A549 (cell line): ENCODE results near the gene DDR1. TPM values are rescaled to one million over a fixed set of nuclear protein-coding genes. Genes with fewer than 3 reads are reported as not detected.

ENCODE experiments used
- ATAC-seq, 2 experiments: fragments of 200-7000 bp in 1 of 2; fragments of >200 bp in 1 of 2; cut with Nextera tagmentation in 1 of 2; cut with Tn5 transposase in 1 of 2; 3 replicates each; pipeline versions ENCODE4 v1.8.0 to v1.9.1; 2018 to 2020; ENCODE audit warnings: mild to moderate bottlenecking in 1 of 2, moderate library complexity in 1 of 2
- CTCF ChIA-PET: fragments of 300-600 bp; sonication (Branson Sonifier 250); formaldehyde crosslinking; extraction: SDS; loops from one replicate; lab custom pipeline; 2021; ENCODE audit warnings: antibody characterized with exemption, inconsistent platforms; lab: Yijun Ruan, JAX
- POLR2A ChIA-PET: fragments of 350-600 bp; formaldehyde crosslinking; extraction: SDS; loops from one replicate; lab custom pipeline; 2021; ENCODE audit warnings: antibody characterized with exemption, inconsistent platforms; lab: Yijun Ruan, JAX
- DNase-seq, 2 experiments: peaks; one replicate each; pipeline versions ENCODE4 v3.0.0 to v3.0.0-alpha.2; 2011 to 2016; ENCODE audit warnings: low read depth in 1 of 2, low spot score in 1 of 2
- FAIRE-seq: peaks from 2 replicates; lab custom pipeline; 2011; peaks lifted over from hg19 to GRCh38; lab: Jason Lieb, UNC
- H3K27ac ChIP-seq, 2 experiments: fragments of >200 bp; sonication (Bioruptor Twin); formaldehyde crosslinking; 3 replicates each; pipeline ENCODE4 v1.5.1; 2016 to 2017
- H3K4me1 ChIP-seq: fragments of >200 bp; sonication (Bioruptor Twin); formaldehyde crosslinking; 3 replicates; pipeline ENCODE4 v1.6.1; 2016
- H3K4me2 ChIP-seq: fragments of >200 bp; sonication (Bioruptor Twin); formaldehyde crosslinking; 3 replicates; pipeline ENCODE4 v1.6.1; 2016
- H3K4me3 ChIP-seq: fragments of >200 bp; sonication (Bioruptor Twin); formaldehyde crosslinking; 3 replicates; pipeline ENCODE4 v1.5.1; 2016
- H3K9me3 ChIP-seq: fragments of >200 bp; sonication (Bioruptor Twin); formaldehyde crosslinking; 3 replicates; pipeline ENCODE4 v1.6.1; 2016
- BHLHE40 ChIP-seq: IDR thresholded peaks from 2 replicates; pipeline ENCODE4 v1.6.1; 2012; ENCODE audit warnings: low read depth, low read length, inconsistent platforms
- CBX2 ChIP-seq: fragments of 200-600 bp; sonication (generic); IDR thresholded peaks from 2 replicates; pipeline ENCODE4 v1.6.1; 2016; ENCODE audit warnings: low read depth, mild to moderate bottlenecking, borderline replicate concordance
- CHD2 ChIP-seq: fragments of 150-350 bp; IDR thresholded peaks from 2 replicates; pipeline ENCODE4 v1.6.1; 2014; ENCODE audit warnings: low read length; ENCODE audit not compliant: partially characterized antibody
- CHD4 ChIP-seq: fragments of 200-600 bp; sonication (generic); IDR thresholded peaks from 2 replicates; pipeline ENCODE4 v1.6.1; 2016; ENCODE audit warnings: antibody characterized with exemption, mild to moderate bottlenecking, borderline replicate concordance
- ESRRA ChIP-seq: fragments of 150-350 bp; IDR thresholded peaks from 2 replicates; pipeline ENCODE4 v1.6.1; 2014; ENCODE audit warnings: mild to moderate bottlenecking, low read length, borderline replicate concordance
- FOSB ChIP-seq: fragments of 250-450 bp; sonication (Bioruptor Pico); IDR thresholded peaks from 2 replicates; pipeline ENCODE4 v1.5.0; 2020; ENCODE audit warnings: mild to moderate bottlenecking, moderate library complexity
- FOSL2 ChIP-seq, 2 experiments: fragments of 450-650 bp in 1 of 2; fragments of >200 bp in 1 of 2; sonication (Bioruptor Twin) in 1 of 2; formaldehyde crosslinking; IDR thresholded peaks; 2 replicates each; pipeline versions ENCODE4 v1.5.0 to v1.6.1; 2016 to 2020; ENCODE audit warnings: mild to moderate bottlenecking in 1 of 2, moderate library complexity in 1 of 2
- GATA3 ChIP-seq: IDR thresholded peaks from 2 replicates; pipeline ENCODE4 v1.6.1; 2012; ENCODE audit warnings: borderline replicate concordance
- HEYL ChIP-seq: fragments of 250-450 bp; sonication (Bioruptor Pico); IDR thresholded peaks from 2 replicates; pipeline ENCODE4 v1.8.0; 2021; ENCODE audit warnings: mild to moderate bottlenecking, moderate library complexity
- HOXA7 ChIP-seq: fragments of 250-450 bp; sonication (Bioruptor Pico); IDR thresholded peaks from 2 replicates; pipeline ENCODE4 v1.5.0; 2020; ENCODE audit warnings: mild to moderate bottlenecking, moderate library complexity
- HOXB13 ChIP-seq: fragments of 250-450 bp; sonication (Bioruptor Pico); IDR thresholded peaks from 2 replicates; pipeline ENCODE4 v1.5.0; 2020; ENCODE audit warnings: low read depth, mild to moderate bottlenecking, moderate library complexity
- MAFK ChIP-seq: fragments of 450-650 bp; IDR thresholded peaks from 2 replicates; pipeline ENCODE4 v1.6.1; 2014; ENCODE audit not compliant: partially characterized antibody
- MAZ ChIP-seq: fragments of 150-350 bp; IDR thresholded peaks from 2 replicates; pipeline ENCODE4 v1.6.1; 2014; ENCODE audit warnings: antibody characterized with exemption, low read depth, low read length, borderline replicate concordance
- NR3C1 ChIP-seq: fragments of >200 bp; sonication (Bioruptor Twin); formaldehyde crosslinking; IDR thresholded peaks from 3 replicates; pipeline ENCODE4 v1.6.1; 2017
- RAD21 ChIP-seq, 2 experiments: fragments of >200 bp in 1 of 2; sonication (Bioruptor Twin) in 1 of 2; formaldehyde crosslinking in 1 of 2; IDR thresholded peaks in 1 of 2; conservative IDR thresholded peaks in 1 of 2; 2 replicates in 1 of 2; 3 replicates in 1 of 2; pipeline ENCODE4 v1.6.1; 2012 to 2018; ENCODE audit warnings: inconsistent platforms in 1 of 2
- RARB ChIP-seq: fragments of 250-450 bp; sonication (Bioruptor Pico); IDR thresholded peaks from 2 replicates; pipeline ENCODE4 v1.8.0; 2021; ENCODE audit warnings: mild to moderate bottlenecking, moderate library complexity
- RFX5 ChIP-seq: fragments of 450-650 bp; IDR thresholded peaks from 2 replicates; pipeline ENCODE4 v1.7.1; 2014; ENCODE audit warnings: antibody characterized with exemption, mild to moderate bottlenecking, moderate library complexity
- SMC3 ChIP-seq: fragments of >200 bp; sonication (Bioruptor Twin); formaldehyde crosslinking; IDR thresholded peaks from 3 replicates; pipeline ENCODE4 v1.6.1; 2018; ENCODE audit warnings: inconsistent platforms
- TFCP2L1 ChIP-seq: fragments of 250-450 bp; sonication (Bioruptor Pico); IDR thresholded peaks from 2 replicates; pipeline ENCODE4 v1.5.0; 2021; ENCODE audit warnings: mild to moderate bottlenecking
- WGBS: methylation state at CpG from one replicate; pipeline ENCODE4 v1.1.6; 2017; ENCODE audit errors: missing lambda C conversion rate; 5-methylcytosine and 5-hydroxymethylcytosine counted together
- polyA plus RNA-seq, 4 experiments: library from polyadenylated mRNA; depleted of rRNA in 3 of 4; stranded (reverse); fragments of >200 nt; fragmentation: RNase III in 1 of 4; extraction: RNeasy Plus Mini Kit Qiagen cat#74134 plus additional on column Dnase treatment in 1 of 4; gene quantifications; 2 replicates in 3 of 4; 3 replicates in 1 of 4; pipeline ENCODE4 v1.2.3, GENCODE V29; 2011 to 2017
- TF ChIP-seq, protein P1 (sequence below): fragments of >200 bp; sonication (Bioruptor Twin); formaldehyde crosslinking; IDR thresholded peaks from 3 replicates; pipeline ENCODE4 v1.5.1; 2016
- TF ChIP-seq, protein P2 (sequence below): fragments of 250-450 bp; sonication (Bioruptor Pico); IDR thresholded peaks from 2 replicates; pipeline ENCODE4 v1.5.0; 2020; ENCODE audit warnings: low read depth, mild to moderate bottlenecking, moderate library complexity
- TF ChIP-seq, protein P3 (sequence below): fragments of >200 bp; sonication (Bioruptor Twin); formaldehyde crosslinking; IDR thresholded peaks from 2 replicates; pipeline ENCODE4 v1.6.1; 2016

Gene DDR1
- polyA plus RNA-seq, 2 of the 4 experiments (the other 2 are of a cell fraction), result 19.8 to 43.5 TPM

GRCh38 chr6:30877419-30878262 is 6.7 kb upstream of the DDR1 start (continued):
- TF ChIP-seq, protein P1, sequence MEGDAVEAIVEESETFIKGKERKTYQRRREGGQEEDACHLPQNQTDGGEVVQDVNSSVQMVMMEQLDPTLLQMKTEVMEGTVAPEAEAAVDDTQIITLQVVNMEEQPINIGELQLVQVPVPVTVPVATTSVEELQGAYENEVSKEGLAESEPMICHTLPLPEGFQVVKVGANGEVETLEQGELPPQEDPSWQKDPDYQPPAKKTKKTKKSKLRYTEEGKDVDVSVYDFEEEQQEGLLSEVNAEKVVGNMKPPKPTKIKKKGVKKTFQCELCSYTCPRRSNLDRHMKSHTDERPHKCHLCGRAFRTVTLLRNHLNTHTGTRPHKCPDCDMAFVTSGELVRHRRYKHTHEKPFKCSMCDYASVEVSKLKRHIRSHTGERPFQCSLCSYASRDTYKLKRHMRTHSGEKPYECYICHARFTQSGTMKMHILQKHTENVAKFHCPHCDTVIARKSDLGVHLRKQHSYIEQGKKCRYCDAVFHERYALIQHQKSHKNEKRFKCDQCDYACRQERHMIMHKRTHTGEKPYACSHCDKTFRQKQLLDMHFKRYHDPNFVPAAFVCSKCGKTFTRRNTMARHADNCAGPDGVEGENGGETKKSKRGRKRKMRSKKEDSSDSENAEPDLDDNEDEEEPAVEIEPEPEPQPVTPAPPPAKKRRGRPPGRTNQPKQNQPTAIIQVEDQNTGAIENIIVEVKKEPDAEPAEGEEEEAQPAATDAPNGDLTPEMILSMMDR, result peak; percentile 82
- no peak for TF ChIP-seq ESRRA
- no peak for TF ChIP-seq NR3C1
- peak; percentile 89 for TF ChIP-seq SMC3
- TF ChIP-seq RAD21 (conservative IDR thresholded peaks at IDR 0.05 in 1 of 2, IDR thresholded peaks at IDR 0.05 in 1 of 2), result peak; percentile 93 to 94
- TF ChIP-seq, all 56 proteins: peak for 4

- ChIA-PET POLR2A (no interaction called here), CTCF (interaction anchor here (0.8 to 5.0 kb wide), 9 partner anchors 10 to 207 kb away, joined by 3 to 62 read pairs (median 8); partner anchors contain the start of gene DHX16)
- WGBS, result 90% methylated on average over 7 of the region's 8 CpGs
- H3K9me3 ChIP-seq, result no peaks in the 10 kb centered on the region
- H3K27ac ChIP-seq, result no peak overlapping the region; a peak in 1 of 6 replicates
- DNase-seq, result no peak
- no peak for FAIRE-seq
- no peak for ATAC-seq
- no peak overlapping the region for H3K4me2 ChIP-seq
- TF ChIP-seq, protein P2, sequence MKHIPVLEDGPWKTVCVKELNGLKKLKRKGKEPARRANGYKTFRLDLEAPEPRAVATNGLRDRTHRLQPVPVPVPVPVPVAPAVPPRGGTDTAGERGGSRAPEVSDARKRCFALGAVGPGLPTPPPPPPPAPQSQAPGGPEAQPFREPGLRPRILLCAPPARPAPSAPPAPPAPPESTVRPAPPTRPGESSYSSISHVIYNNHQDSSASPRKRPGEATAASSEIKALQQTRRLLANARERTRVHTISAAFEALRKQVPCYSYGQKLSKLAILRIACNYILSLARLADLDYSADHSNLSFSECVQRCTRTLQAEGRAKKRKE (CRISPR knock-in tag), result no peak
- TF ChIP-seq FOSL2 (IDR thresholded peaks at IDR 0.05) (no peak), FOSL2 (CRISPR knock-in tag; IDR thresholded peaks at IDR 0.05) (no peak), RFX5 (no peak), GATA3 (no peak), CHD2 (no peak), HOXA7 (CRISPR knock-in tag) (no peak), CHD4 (no peak), BHLHE40 (no peak), MAFK (no peak), TFCP2L1 (CRISPR knock-in tag) (no peak)
- TF ChIP-seq, protein P3, sequence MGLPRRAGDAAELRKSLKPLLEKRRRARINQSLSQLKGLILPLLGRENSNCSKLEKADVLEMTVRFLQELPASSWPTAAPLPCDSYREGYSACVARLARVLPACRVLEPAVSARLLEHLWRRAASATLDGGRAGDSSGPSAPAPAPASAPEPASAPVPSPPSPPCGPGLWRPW, result no peak
- H3K4me3 ChIP-seq, result no peak overlapping the region
- peaks cover 26% of the 10 kb centered on the region for H3K4me1 ChIP-seq
Measured at GRCh38 chr6:30879684-30880427, 4.5 kb upstream of the DDR1 start.

GRCh38 chr6:30880698-30881252 is 3.5 kb upstream of the DDR1 start:
- H3K4me3 ChIP-seq, result no peak overlapping the region
- TF ChIP-seq GATA3 (no peak), TFCP2L1 (CRISPR knock-in tag) (no peak), CBX2 (no peak), RARB (no peak), MAZ (no peak), FOSB (CRISPR knock-in tag) (no peak), RFX5 (no peak), BHLHE40 (no peak), HEYL (CRISPR knock-in tag) (no peak), FOSL2 (IDR thresholded peaks at IDR 0.05) (no peak), FOSL2 (CRISPR knock-in tag; IDR thresholded peaks at IDR 0.05) (no peak), HOXB13 (CRISPR knock-in tag) (no peak), RAD21 (conservative IDR thresholded peaks at IDR 0.05 in 1 of 2, IDR thresholded peaks at IDR 0.05 in 1 of 2) (no peak)
- ChIA-PET POLR2A (interaction anchor here (0.5 kb wide), 1 partner anchor 262 kb away, joined by 3 read pairs; no protein-coding TSS in a partner anchor), CTCF (interaction anchor here (0.8 to 2.7 kb wide), 8 partner anchors 9 to 208 kb away, joined by 3 to 9 read pairs (median 4); partner anchors contain the start of gene DHX16)
- H3K4me2 ChIP-seq, result no peak overlapping the region
- WGBS, result 94% methylated on average over 14 of the region's 16 CpGs
- H3K27ac ChIP-seq, result peak overlapping the region in 1 of 2 experiments; percentile 30; a peak in 3 of 6 replicates
- no peak for ATAC-seq
- H3K4me1 ChIP-seq, result peaks cover 26% of the 10 kb centered on the region
- DNase-seq, result no peak
- no peak for FAIRE-seq
- no peaks in the 10 kb centered on the region for H3K9me3 ChIP-seq
